Stimulated activated CD4-positive, alpha-beta T cell treated with anti-CD3 and anti-CD28 coated beads, Interleukin-12 subunit alpha, Interleukin-12 subunit beta, amount 100 ng/mL, for 48 hours (primary cell): ENCODE data around the gene B4GALT6.
A peak's percentile ranks its signal among the peaks of the same experiment; 100 is the strongest.

Source experiments
- DNase-seq, 3 donors: peaks; one replicate each; pipeline ENCODE4 v3.0.0-alpha.2; 2020; ENCODE audit warnings: low read depth in 2 of 3, low spot score in 1 of 3

B4GALT6 gene

DNA sequence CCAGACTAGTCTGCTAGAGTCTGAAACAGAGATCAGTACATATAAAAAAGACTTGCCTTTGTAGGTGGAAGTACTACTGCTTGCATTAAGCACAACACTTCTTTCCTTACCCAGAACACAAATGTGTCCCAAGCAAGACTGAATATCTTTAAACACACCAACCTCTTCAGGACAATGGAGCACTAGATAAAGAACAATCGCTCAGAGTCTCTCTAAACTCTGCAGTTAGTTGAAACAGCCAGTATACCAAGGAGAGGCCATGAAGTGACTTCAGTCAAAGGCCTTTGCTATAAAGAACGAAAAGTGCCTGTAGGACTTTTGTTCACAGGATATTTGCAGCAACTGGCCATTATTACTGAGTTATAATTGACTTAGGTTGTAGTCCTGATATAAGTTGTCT is 9.9 kb upstream of the B4GALT6 start:
- no peak for DNase-seq

DNA sequence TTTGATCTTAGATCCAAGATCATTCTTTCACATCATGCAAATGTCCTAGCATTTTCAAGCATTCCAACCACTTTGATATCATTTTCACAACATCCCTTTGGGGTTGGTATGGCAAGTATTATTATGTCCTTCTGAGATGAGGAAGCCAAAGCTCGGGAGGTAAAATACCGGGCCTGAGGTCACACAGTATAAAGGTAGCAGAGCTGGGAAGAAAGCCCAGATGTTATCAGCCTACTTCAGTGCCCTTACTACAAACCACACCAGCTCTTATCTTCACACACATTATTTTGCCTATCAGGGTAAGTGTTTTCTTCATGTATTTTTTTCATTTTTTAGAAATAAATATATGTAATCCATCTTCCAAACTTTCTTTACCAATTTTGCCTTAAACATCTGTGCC is 4.2 kb upstream of the B4GALT6 start:
- DNase-seq = no peak

DNA sequence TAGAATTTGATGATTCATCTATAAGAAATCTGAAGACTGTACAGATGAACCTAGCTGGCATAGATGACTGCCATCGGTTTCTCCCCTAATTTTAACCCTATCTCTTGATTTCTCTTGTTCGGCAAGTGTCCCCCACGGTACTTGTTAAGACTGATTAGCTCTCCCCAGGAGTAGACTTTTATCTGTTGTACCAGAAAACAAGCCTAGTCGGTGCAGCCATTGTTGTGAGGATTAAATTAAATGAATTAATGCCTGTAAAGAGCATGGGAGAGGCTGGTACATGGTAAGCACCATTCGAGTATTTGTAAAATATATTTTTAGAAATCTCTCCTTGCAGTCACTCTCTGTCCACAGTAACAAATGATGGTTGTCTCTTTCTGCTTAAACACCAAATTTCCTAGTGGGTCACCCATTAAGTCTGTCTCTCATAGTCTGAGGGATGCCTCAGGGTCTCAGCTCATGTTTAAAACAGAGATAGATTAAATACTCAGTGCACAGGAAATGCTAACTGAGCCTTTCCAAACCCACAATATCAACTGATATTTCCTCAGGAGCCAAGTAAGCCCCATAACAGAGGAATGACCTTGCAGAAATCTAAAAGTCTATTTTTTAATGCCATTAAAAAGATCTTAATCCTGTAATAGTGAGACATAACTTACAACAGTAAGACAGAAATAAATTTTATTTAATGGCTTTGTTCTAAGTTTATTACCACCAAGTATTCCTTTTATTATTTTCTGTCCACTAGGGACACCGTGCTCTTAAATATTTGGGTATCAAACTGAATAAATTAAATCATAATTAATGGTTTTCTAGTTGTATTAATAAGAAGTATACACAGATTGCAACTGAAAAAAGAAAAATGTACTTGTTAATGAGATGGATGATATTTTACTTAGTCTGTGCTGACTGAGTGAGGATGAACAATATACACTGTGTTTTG is 2.9 kb upstream of the B4GALT6 start:
- DNase-seq = no peak

DNA sequence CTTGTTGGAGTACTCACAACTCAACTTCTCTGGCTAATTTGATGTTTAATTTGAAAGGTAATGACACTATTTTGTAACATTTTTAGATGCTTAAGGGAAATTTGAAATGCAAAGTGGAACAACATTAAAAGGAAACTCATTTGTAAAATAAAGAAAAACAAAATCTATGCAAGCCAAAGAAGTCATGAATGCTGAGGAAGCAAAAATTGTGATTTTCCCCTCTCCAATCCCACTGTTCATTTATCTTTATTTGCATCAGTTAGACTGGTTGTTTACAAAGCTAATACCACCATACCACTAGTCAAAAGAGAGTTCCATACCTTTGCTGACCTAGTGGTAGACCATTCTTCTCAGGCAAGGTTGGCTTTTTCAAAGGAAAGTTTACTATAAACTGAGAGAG is 2.2 kb upstream of the B4GALT6 start:
- DNase-seq = no peak

GRCh38 chr18:31685097-31686082 is 1.0 kb upstream of the B4GALT6 start:
- DNase-seq = peak in 1 of 3 donors; percentile 50

GRCh38 chr18:31683968-31684278 is 458 bp downstream of the B4GALT6 start:
- no peak for DNase-seq

DNA sequence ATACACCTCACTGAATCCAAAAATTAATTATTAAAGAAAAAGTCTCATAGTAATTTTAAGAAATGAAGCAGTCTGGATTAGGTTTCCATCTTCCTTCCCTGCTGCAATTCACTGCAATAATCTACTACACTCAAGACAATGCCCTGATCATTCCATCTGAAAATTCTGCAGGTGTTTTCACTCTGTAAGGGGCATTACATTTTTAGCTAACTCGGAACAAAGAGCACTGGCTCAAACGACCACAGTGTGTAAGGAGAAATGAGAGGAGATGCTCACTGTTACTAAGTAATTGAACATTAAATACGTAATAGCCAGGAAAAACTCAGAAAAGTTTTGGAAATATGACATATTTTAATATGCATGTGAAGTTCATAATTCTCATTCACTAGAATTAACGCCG is 1.3 kb downstream of the B4GALT6 start:
- DNase-seq = no peak

- DNase-seq = no peak
Measured at GRCh38 chr18:31680831-31681568, 3.4 kb downstream of the B4GALT6 start.

DNA sequence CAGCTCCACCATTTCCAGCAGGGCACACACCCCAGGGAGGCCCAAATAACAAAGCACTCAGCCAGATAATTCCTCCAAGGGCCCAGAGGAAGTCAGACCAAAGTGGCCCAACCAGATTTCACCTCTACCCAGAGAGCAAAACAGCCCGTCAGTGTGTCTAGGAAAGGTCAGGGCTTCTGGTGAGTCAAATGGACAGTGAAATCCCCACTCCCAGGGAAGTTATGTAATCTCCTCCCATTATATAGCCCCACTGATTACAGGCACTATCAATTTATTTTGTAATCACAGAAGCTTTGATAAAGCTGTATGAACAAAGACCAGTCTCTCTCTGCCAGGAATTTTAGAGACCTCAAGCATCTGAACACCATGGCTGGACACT is 4.0 kb downstream of the B4GALT6 start:
- DNase-seq = no peak

DNA sequence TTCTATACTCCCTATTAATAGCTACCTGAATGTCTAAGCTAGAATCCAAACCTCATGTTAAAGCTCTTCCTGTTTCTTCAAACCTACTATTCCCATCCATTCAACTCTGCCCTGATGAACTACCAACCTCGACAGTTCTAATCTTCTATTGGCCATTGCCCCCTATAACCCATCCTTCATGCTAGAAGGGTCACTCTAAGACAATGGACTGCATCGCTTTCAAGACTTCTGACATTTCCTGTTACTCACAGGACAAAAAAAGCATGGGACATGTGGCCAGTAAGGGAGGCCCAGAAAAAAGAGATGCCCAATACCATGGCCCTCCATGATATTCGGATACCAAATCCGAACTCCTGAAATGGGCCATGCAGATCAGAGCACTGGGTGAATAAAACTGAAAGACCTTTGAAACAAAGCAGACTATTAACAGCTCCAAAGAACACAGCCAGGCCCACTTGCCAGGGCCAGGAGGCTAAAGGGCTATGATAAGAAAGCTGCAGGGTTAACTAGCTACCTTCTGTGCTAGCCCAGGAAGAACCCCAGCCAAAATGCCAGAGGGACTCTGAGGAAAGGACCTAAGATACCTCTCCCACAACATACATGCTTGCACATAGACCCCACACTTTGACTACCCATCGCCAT is 4.5 kb downstream of the B4GALT6 start:
- no peak for DNase-seq

DNA sequence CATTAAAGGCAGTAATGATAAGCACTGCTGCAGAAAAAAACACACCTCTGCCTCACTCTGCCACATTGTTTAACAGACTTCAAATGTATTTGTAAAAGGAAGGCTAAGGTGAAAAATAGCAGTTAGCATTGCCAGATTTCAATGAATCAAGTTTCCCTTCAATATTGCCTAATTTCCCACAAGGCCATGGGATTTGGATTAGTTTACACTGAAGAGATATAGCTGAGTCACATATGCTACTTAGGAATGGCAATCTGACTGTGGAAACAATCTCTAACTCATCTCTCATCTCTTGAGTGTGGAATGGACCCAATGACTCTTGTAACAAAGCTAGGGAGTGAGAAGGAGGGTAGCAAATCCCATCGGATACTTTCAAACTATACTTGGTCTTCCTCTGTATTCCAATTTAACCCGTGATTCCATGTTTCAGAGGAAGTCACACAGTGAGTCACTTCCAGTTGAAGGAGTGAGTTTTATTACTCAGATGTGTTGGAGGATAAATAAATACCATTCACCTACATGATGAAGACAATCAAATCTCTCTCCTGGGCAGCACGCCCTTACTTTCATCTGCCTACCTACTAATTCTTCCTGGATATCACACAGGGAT is 5.1 kb downstream of the B4GALT6 start:
- DNase-seq = no peak

DNA sequence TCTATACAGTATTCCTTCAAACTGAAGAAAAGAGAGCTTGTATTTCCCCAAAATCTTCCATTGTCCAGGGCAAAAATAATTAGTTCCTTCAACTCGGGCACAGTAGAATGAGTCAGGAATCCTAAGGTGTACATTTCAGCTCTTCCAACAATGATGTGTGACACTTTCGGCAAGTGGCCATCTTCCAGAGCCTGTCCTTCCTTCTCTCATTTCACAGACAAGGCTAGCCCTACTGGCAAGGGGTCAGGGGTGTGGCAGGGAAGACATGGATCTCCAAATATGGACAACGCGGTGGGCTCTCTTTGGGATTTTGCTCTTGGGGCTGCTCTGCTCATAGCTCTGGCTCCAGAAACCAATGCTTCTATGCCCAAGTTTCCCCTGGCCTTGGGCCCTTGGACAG is 6.0 kb downstream of the B4GALT6 start:
- no peak for DNase-seq

GRCh38 chr18:31677592-31677991 is 6.8 kb downstream of the B4GALT6 start:
- no peak for DNase-seq

GRCh38 chr18:31675404-31675803 is 9.0 kb downstream of the B4GALT6 start:
- DNase-seq = no peak

DNA sequence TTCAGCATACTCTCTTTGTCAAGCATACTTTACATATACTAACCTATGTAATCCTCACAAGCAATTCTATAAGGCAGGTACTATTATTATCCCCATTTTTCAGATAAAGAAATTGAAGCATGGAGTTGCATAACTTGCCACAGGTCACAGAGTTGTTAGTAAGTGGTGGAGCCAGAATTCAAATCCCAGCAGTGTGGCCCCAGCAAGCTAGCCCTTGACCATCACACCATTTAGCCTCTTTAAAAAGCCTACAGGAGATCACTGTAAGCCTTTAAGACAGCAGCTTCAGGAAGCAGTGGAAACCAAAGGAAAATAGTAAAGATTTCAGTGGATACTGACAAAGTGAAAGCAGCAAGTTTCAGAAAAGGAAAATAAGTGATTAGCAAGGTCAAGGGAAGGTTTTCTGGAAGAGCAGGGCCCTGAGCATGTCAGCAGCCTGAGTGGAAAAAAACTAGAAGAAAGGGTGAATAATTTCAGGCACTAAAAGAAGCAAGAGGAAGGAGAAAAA is 11.7 kb downstream of the B4GALT6 start:
- DNase-seq = no peak

DNA sequence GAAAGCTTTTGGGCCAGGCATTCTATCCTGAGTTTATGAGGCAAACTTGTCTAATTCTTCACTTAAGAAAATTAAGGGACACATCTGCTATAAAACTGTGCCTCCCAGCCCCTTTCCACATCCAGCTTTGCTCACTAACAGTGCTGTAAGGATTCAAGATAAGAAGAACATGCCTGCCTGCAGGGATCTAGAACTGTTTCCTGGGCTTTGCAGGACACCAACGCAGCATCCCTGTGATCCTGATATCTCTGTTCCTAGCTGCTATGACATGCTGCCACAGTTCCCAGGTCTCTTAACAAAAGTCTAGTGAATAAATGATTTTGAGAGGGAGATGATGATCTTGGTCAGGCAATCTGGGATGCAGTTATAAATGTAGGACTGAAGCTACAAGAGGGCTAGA is 12.4 kb downstream of the B4GALT6 start:
- no peak for DNase-seq

DNA sequence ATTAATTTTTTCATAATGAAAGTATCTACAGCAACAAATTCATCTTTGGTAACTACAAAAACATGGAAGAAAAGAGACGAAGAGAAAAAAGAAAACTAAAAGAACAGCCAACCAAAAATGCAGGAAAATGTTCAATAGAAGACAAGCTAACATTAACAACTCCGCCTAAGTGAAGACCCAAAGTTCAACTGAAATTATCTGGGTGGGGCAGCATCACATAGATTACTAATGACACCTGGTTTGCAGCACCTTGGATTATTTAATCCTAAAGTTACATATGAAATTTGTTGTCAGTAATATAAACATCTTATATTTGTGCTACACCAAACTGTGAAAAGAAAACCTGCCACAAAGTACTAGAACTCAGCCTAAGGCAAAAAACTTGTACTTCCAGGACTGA is 14.8 kb downstream of the B4GALT6 start:
- DNase-seq = no peak

DNA sequence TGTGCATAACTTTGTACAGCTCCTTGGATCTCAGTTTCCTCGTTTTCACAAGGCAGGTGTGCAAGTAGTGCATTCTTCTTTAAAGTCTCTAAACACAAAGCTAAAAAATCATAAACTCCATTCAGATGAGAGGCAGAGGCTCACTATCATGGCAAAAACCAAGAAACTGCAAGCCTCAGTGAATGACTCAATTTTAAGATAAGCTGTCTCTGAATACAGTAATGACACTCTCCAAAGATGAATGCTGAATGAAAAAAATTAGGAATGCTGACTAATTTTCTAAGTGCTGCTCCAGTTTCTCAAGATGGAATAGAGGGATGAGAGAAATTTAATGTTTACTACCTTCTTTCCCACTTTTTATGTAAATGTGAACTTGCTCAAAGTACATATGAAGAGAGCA is 17.2 kb downstream of the B4GALT6 start:
- no peak for DNase-seq

DNA sequence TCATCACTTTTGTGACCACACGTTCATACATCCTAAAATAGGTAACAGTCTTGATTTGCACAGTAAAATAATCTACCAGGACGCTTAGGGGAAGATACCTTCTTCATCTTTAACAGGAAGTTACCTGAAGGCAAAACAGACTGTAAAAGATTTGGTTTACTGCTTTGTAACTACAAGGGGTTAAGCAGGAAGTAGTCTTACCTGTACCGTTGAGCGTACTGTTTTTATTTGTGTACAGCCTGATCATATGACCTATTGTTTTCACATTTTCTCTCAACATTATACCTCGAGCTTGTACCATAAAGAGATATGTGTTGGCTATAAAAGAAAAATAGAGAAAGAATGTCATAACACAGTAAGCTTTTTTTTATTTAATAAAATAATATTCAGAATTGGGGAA is 18.3 kb downstream of the B4GALT6 start:
- no peak for DNase-seq

DNA sequence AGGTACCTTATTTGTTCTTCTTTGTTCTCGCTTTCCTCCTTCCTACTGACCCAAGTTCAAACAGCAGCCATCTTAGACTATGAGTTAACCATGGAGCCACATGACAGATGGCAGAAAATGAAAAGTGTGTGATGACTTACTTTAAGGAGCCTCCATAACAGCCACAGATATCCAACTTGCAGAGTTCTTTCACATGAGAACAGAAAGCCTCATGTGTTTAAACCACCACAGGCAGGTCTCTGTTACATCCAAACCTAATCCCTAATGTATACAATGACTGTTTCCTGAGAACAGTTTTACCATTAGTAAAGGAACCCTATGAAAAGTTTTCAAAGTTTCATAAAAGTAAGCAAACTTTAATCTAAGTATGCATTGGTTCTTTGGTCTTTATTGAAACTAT is 20.3 kb downstream of the B4GALT6 start:
- DNase-seq = no peak
